Brain microvascular endothelial cell (primary cell): ENCODE data around the gene CD244.
"Not testable (repeated sequence)": the region's sequence is repeated elsewhere in the genome, so short reads cannot be mapped to it uniquely, and the experiment has no call there.

ENCODE experiments used
- DNase-seq: peaks from one replicate; pipeline ENCODE4 v3.0.0-alpha.2; 2020
- H3K27ac ChIP-seq: fragments of 250-450 bp; sonication (Bioruptor Pico); 2 replicates; pipeline ENCODE4 v1.5.1; 2020; ENCODE audit warnings: mild to moderate bottlenecking, moderate library complexity
- H3K27me3 ChIP-seq: fragments of 250-450 bp; sonication (Bioruptor Pico); replicated peaks from 2 replicates; pipeline ENCODE4 v1.5.1; 2020; ENCODE audit warnings: mild to moderate bottlenecking
- H3K36me3 ChIP-seq: fragments of 250-450 bp; sonication (Bioruptor Pico); replicated peaks from 2 replicates; pipeline ENCODE4 v1.5.1; 2020; ENCODE audit warnings: mild to moderate bottlenecking
- H3K4me3 ChIP-seq: 2 replicates; pipeline ENCODE4 v1.5.1; 2011; ENCODE audit warnings: low read depth, mild to moderate bottlenecking, control low read depth, low read length, moderate library complexity
- CTCF ChIP-seq: IDR thresholded peaks from 2 replicates; pipeline ENCODE4 v1.5.1; 2011; ENCODE audit warnings: low read depth, mild to moderate bottlenecking, moderate library complexity, low read length, control low read depth, inconsistent platforms; ENCODE audit errors: missing control alignments
- in situ Hi-C: cut with HindIII; loops from 2 replicates; pipeline ENCODE4 v1.10.0; 2017; ENCODE audit warnings: low sequenced_read_pairs, low pct_ligation_motif_present

CD244 gene

DNA sequence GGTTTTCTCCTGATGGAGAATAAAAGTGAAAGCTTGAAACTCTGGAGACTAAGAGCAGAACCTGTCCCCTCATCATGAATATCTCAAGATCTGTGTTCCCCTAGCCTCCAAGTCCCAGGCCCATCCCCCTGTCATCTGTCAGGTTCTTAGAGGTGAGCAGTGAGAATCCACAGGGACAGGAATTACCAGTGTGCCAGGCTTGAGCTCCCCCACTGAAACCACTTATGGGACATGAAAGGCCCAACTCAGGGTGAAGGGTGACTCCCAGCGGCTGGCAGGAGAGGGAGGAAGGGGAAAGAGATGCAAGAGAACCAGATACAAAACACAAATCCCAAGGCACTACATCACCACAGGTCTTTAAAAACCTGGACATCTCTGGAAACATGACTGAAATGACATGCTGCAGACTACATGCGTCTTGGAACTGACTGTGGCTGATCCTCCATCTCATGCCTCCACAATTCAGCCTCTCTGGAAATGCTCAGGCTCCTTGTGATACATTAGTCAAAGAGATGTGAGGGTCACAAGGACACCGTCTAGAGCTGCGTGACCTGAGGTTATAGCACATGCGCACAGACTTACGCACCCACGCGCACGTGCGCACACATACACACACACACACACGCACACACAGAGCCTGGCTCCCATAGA, 73.5 kb downstream of the CD244 start:
- no peak for DNase-seq
- no peak overlapping the region for H3K27ac ChIP-seq
- H3K27me3 ChIP-seq: no peaks in the 10 kb centered on the region
- in situ Hi-C loops: no loop called here
- TF ChIP-seq CTCF: no peak
- H3K36me3 ChIP-seq: no peaks in the 10 kb centered on the region
- no peak overlapping the region for H3K4me3 ChIP-seq

- DNase-seq, H3K27me3 ChIP-seq, H3K27ac ChIP-seq: not testable (repeated sequence)
These were observed 79.5 kb downstream of the CD244 start for GRCh38 chr1:160782988-160783765.

DNA sequence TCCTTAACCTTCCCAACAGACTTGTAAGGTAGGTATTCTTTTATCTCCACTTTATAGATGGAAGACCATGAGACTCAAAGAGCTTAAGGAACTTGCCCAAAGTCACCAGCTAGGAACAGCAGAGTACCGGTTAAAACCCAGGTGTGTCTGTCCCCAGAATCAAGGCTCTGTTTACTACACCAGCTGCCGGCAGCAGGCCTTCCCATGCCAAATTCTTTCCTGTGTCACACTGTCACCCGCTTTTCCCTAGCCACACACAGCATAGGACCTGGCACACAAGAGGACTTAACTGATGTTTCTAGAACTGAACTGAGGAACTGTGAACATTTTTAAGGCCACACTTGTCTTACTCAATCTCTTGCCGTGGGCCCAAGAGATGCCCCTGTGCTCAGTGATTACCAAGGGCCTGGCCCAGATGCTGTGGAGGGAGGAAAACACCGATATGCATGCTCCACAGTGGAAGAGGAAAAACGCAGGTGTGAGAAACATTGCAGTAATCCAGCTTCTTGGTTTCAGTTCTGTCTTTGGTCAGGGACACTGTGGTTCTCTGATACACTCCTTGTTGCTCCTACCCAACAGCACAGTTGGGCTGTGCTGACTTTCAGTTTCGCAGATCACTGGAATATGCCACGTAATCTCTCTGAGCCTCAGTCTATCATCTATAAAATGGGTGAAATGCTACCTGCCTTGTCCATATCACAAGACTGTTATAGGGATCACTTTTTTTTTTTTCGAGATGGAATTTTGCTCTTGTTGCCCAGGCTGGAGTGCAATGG, 80.6 kb downstream of the CD244 start:
- Histone ChIP-seq H3K27me3 (no peaks in the 10 kb centered on the region), H3K4me3 (no peak overlapping the region), H3K36me3 (no peaks in the 10 kb centered on the region), H3K27ac (no peak overlapping the region)
- no peak for DNase-seq
- in situ Hi-C loops: no loop called here
- no peak for TF ChIP-seq CTCF

More at GRCh38 chr1:160782988-160783765, 79.5 kb downstream of the CD244 start:
- in situ Hi-C loops, H3K4me3 ChIP-seq, H3K36me3 ChIP-seq: not testable (repeated sequence)

DNA sequence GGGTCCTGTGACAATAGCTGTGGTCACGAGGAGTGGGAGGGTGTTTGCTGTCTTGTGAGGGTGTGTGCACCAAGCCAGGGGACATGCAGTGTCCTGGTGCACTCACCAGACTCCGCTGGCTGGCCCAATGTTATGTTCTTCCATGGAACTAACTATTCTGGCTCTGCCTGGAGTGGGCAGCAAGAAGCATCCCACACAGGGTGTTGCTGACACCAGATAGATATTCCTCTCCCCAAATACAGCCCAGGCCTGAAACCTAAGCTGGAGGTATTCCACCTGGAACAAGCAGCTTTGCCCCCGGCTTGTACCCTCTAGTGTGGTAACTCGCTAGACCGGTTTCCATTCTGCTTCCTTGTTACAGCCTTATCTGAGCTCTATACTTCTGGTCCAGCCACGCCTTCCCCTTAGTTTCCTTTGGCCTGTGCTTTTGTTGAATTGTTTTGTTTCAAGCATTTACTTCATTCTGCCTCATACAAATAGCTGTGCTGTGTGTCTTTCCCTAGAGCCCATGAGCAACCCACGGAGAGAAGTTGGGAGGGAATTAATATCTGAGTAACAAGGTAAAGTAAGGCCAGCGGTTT, 81.4 kb downstream of the CD244 start:
- Histone ChIP-seq H3K36me3 (no peaks in the 10 kb centered on the region), H3K27ac (no peak overlapping the region), H3K27me3 (no peaks in the 10 kb centered on the region), H3K4me3 (no peak overlapping the region)
- TF ChIP-seq CTCF: no peak
- DNase-seq: no peak
- in situ Hi-C loops: no loop called here

DNA sequence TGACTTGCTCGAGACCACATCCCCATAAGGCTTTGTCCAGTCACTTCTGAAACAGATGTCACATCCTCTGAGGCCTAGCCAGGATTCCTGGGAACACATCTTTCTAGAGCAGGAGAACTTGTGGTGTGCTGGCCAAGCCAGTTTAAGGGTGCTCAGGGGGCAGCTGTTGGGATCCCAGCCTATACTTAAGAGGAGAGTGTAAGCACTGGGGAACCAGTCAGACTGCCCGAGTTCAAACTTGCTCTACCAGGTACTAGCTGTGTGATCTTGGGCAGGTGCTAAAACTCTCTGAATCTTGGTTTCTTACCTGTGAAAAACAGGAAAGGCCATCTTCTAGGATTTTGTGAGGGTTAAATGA, 82.3 kb downstream of the CD244 start:
- no peaks in the 10 kb centered on the region for H3K36me3 ChIP-seq
- in situ Hi-C loops: no loop called here
- DNase-seq: no peak
- no peaks in the 10 kb centered on the region for H3K27me3 ChIP-seq
- TF ChIP-seq CTCF: no peak
- H3K27ac ChIP-seq: no peak overlapping the region
- H3K4me3 ChIP-seq: no peak overlapping the region
